ENCODE data around the gene ZNRF3.

Gene ZNRF3

DNA sequence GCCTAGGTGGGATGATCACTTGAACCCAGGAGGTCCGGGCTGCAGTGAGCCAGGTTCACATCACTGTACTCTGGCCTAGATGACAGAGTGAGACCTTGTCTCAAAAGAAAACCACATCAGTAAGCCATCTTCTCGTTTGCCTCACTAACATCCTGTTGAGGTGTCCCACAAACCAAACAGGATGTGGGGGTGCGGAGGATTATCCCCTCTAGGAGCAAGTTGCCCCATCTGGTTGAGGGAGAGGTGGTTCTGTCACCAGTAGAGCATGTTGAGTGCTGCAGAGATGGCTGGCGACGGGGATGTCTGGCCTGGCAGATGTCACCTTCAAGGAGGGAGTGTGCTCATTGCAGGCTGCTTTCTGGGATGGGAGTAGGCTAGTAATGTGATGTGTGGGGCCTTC lies 72.4 kb downstream of the ZNRF3 start:
- DNase-seq: peak; percentile 59

DNA sequence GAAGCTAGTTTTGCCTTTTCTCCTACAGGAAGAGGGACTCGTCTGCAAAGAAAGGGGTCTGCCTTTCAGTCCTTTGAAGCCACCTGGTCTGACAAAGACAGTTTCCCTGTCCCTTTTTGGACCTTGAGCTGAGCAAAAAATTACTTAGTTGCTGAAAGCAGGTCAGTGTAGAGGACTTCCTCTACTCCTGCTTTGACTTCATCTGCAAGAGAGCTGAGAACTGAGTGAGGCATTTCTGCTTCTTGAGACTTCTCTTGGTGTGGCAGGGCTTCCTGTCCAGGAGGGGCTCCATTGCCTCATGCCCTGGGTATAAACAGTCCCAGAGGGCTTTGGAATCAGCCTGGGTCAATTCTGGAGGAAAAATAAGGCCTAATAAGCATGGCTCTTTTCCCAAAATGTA lies 73.1 kb downstream of the ZNRF3 start:
- DNase-seq: no peak

DNA sequence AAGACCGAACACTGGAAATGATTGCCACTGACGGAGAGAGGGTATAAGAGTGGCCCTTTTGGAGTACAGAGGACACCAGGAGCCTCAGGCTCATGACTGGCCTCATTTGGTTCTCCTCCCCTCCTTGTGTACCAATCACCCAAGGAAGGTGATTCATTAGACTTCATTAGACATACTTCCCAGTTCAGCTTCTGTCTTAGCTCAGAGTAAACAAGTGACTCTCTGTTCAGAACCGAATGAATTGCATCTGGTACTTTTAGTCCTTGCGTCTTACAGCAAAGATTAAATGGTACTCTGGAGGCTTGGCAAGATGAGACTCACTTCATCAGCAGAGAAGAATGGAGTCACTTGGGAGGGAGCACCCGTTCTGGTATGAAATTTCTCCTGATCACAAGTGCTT lies 75.2 kb downstream of the ZNRF3 start:
- no peak for DNase-seq

DNA sequence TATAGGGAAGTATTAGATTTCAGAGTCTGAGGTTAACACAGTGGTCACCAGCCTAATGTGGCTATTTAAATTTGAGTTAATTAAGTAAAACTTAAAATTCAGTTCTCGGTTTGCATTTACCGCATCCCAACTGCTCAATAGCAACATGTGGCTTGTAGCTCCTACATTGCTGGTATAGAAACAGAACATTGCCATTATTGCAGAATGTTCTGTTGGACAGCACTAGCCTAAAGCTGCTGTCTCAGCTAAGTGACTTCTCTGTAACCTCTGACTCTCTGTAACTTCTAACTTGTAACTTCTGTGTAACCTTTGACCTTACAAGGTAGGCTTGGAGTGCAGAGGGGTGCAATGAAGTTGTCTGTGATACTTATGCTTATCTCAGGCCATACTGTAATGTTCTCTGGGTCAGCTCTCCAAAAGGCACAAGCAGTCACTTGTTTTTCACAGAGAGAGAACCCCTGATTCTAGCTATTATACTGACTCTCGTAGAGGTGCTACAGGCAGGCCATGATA lies 78.7 kb downstream of the ZNRF3 start:
- no peak for DNase-seq

DNA sequence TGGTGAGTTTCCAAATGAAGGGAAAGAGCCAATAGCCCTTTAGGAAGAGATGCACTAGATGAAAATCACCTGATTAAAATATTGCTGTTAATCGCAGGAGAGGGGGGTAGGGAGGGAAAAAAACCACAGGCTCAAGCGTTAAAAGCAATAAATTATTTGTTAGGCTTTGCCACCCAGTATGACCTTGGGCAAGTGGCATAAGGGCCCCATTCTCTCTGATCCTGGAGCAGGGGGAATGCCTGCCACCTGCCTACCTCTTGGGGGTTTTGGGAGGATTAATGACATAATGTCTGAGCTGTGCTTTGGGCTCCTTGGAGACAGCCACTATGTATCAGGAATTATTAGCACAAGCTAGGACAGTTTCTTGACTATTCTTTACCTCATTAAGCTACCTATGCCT lies 80.0 kb downstream of the ZNRF3 start:
- no peak for DNase-seq

DNA sequence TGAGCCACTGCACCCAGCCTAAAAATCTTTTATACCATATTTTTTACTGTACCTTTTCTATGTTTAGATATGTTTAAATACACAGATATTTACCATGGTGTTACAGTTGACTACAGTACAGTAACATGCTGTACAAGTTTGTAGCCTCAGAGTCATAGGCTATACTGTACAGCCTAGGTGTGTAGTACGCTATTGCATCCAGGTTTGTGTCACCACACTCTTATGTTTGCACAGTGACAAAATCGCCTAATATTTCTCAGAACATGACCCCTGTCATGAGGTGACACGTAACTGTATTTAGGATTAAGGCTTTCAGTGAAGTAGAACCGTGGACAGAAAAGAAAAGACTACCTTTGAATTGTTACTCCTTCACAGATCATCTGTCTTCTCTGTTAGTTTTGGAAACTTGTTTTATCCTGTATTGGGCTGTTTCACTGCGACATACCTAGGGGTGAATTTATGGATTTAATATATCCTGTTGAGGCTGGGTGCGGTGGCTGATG lies 83.8 kb downstream of the ZNRF3 start:
- DNase-seq: no peak

DNA sequence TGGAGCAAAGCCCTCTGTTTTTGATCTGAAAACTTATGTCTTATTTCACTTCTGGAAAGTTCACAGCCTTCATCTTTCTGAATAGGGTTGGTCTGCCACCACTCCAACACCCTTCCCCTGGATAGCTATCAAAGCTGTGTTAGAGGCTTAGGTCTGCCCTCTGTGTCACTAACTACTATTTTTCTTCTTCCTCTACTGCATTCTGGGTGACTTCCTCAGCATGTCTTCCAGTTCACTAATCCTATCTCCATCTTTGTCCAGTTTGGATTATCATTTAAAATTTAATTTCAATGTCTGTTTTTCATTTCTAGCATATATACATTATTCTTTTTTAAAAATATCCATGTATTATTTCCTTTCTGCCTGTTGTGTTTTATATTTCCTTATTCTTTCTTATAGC lies 84.6 kb downstream of the ZNRF3 start:
- no peak for DNase-seq

DNA sequence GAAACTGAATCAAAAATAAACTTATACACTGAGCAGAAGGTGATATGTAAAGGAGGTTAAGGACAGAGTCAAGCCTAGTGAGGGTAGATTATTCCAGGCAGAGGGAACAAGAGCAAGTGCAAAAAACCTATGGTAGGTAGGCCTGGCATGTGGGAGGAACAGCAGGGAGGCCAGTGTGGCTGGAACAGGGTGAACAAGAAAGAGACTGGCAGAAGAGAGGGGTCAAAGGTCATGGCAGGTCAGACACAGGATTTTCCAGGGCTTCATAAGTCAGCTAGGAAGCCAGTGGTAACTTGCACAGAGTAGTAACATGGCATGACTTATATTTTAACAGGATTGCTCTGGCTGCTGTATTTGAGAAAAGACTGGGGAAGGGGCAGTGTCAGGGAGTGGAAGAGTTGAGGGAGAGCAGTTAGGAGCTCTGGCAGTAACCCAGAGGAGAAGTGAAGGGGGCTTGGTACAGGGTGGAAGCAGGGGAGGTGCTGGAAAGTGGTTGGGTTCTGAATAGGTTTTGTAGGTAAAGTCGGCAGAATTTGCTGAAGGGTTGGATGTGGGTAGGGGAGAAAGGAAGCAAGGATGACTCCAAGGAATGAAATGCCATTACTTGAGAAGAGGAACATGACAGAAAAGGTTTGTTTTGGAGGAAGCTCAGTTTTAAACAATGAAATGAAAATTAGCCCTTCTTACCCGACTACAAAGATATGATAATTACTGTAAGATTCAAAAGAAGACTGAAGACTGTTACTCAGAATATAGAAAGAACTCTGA lies 86.2 kb downstream of the ZNRF3 start:
- DNase-seq: no peak

DNA sequence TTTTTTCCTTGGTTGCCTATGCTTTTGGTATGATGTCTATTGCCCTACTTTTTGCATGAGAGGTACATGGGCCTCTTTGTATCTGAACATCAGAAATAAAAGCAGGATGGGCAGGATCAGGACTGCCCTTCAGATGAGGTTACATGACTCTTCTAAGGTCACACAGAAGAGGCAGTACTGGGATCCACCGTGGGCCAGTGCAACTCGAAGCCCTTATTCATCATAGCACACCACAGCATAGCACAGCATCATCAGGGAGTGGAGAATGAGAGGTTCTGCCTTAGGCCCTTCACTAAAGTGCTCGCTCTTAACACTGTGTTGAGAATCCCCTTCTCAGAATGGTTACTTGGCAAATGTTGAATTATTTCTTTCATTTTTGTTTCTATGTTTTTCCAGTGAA lies 90.0 kb downstream of the ZNRF3 start:
- no peak for DNase-seq

DNA sequence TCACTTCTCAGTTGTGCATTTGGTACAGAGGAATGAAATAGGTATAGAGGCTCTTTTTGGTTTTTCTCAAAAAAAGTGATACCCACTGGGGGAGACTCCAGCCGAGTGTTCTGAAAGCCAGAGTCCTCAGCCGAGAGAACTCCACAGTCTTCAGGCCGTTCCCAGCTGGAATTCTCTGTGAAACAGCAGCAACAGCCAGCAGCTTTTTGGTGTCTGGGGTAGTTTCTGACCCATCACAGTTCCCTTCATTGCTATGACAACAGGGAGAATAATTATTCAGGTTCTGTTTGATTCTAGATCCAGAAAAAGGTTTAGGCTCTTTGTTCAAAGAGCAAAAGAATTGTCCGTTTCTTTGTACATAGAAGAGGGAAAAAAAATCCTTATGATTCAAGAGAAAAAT lies 93.7 kb downstream of the ZNRF3 start:
- DNase-seq: no peak

DNA sequence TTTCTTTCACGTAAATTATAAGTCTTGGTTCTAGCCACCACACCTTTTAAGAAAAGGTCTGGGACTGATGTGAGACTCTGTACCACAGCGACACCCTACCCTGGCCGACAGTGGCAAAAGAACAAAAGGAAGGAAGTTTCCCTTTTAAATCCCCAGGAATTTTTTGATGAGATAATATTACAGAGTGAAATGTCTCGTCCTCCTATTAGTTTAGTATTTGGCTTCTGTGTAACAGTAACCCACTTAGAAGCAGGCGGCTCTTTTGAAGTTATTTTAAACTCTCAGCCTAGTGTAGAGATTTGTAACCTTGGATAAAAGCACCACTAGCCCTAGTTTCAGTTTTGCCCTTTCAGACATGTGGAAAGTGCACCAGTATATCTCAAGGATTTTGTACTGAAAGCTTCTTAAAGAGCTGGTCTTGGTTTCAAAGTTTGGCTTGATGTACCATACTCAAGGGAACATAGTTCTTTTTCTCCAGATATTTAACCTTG lies 94.2 kb downstream of the ZNRF3 start:
- DNase-seq: no peak

DNA sequence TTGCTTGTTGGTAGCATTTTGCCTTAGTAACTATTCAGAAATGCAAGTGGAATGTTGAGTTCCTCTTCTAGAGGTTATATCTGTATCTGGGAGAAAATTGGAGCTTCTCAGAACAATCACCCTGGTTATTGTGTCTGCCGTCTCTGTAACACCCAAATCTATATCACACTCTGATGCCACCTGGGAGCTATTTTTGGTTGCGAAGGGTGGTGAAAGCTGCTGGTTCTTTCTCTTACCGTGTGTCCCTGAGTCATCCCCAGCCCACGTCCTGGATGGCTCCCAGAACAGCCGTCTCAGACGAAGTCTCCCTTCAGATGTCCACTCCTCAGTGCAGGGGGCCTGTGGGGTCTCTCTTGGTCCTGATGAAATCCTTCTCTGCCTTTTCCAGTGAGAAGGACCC lies 94.8 kb downstream of the ZNRF3 start:
- no peak for DNase-seq

DNA sequence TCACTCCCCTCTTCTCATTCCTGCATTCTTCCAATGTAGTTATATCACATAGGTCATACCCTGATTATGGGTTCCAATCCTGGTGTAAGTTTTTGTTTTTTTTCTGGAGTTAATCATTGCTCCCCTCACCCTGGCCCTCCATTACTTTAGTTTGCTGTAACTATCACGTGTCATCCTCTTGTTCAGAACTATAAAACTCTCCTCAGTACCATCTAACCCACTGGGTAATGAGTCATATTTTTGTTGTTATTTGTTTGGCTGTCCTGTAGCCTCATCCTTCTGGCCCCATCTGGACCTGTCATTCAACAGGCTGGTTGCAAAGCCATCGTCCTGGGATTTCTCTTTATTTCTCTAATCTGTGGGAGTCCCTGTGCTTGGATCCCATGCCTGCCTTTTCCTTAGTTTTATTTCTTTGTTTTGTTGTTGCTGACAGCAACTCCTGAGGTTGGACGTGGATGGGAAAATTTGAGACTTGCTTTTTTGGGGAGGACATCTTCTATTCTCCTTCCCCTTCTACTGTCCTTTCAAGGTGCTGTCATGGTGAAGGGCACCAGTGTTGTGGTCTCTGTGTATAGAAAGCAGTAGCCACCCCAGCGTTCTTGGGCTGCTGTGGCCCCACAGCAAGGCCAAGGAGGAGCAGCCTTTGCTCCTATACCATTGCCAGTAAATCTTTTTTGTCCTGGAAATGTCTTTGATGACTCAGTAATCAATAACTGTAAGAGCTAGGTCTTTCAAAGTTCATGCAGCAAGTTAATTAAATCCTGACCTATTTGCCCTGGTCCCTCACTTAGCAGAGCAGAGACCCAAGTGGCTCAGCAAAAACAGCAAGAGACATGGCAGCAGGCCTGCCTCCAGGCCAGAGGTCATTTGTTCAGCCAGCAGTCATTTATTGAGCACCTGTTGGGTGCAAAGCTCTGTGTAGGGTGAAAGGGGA lies 95.8 kb downstream of the ZNRF3 start:
- DNase-seq: no peak

DNA sequence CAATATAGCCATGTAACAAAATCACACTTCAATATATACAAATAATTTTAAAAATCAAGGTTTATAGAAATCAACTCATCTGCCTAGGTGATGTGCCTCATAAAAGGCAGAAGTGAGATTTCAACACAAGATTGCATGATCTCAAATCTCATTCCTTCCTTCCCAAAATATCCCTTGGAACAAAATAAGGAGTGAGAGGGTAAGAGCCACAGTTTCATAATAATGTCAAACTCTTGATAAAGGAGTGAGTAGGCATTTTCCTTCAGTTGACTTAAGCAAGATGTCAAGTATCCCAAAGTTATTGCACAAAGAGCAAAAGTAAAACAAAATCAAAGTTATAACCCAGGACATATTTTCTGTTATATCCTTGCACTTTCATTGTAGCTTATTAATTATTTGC lies 97.0 kb downstream of the ZNRF3 start:
- no peak for DNase-seq

DNA sequence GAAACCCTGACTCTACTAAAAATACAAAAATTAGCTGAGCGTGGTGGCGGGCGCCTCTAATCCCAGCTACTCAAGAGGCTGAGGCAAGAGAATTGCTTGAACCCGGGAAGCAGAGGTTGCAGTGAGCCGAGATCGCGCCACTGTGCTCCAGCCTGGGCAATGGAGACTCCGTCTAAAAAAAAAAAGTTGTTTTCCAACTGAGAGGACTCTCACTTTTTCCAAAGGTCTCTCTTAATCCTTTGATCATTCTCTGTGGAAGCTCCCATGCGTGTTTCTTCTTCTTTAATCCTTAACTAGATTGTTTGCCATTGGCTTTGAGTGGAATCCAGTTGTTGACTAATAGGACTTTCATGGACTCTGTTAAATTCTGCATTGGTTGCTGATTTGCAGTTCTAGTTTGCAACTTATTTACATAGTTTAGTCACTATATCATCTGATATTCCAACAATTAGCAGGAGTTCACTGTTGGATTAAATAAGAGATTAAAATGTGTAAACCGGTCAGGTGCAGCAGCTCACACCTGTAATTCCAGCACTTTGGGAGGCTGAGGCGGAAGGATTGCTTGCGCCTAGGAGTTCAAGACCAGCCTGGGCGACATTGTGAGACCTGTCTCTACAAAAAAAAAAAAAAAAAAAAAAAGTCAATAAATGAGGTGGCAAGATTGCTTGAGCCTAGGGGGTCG lies 98.6 kb downstream of the ZNRF3 start:
- no peak for DNase-seq

DNA sequence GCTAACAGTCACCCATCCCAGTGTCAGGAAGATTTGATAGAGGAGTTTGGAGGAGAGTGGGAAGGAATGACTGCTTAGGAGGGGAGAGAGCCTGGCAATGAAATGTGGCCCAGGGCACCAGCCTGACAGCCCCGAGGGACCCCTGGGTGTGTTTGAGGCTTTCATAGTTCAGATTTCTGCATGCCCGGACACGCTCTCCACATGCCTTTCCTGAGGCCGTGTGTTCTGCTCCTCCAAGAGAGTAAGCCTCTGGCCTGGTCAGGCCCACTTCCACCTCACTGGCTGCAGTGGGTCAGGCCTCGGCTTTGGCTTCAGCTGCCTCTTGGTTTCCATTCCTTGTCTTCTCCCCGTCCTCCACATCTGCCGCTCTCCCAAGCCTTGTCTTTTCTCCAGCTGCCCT lies 99.8 kb downstream of the ZNRF3 start:
- DNase-seq: no peak

DNA sequence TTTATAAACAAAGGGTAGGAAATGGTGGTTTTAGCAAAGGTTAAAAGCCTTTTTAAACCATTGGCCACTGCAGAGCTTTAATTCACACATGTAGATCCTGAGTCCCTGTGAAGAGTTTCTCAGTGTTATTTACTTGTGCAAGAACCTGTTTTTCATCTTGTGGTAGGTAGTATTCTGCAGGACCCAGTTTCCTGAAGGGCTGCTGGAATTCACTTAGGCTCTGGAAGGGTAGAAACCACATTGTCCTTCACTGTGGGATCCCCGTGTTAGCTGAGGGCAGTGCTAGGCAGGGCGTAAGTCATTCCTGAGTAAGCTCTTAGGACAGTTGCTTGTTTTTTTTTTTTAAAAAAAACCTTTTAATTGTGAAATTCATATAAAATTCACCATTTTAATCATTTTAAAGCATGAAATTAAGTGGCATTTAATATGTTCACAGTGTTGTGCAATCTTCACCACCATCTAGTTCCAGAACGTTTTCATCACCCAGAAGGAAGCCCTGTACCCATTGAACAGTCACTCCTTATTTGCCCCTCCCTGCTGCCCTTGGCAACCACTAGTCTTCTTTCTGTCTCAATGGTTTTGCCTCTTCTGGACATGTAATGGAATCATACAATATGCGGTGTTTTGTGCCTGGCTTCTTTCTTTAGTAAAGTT lies 100.5 kb downstream of the ZNRF3 start:
- DNase-seq: no peak

DNA sequence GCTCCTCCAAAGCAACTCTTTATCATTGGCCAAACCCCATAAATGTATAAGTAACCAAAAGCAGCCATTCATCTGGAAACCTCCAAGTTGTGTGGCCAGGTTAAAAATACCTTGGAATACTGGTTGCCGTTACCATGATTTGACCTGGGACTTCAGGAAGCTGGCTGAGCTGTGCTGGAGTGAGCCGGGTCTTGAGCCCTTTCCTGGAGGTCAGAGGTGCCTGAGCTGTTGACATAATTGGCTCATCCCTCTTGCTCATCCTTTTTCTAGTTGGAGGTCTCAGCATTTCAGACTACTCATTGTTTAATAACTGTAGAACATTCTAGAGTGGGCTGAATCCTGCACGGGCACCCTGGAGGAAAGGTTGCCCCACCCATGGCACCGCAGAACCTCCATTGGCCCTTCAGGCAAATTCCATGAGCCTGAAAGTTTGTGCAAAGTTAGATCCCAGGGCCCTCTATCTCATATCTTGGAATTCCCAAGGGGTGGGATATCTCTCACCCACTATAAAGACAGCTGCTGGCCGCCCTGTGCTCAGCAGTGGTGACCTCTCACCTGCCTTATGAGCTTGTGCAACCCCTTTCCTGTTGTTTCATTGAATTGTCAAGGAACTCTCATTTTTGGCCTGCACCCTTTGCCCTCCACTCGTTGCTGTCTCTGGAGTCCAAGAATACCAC lies 101.2 kb downstream of the ZNRF3 start:
- DNase-seq: no peak

DNA sequence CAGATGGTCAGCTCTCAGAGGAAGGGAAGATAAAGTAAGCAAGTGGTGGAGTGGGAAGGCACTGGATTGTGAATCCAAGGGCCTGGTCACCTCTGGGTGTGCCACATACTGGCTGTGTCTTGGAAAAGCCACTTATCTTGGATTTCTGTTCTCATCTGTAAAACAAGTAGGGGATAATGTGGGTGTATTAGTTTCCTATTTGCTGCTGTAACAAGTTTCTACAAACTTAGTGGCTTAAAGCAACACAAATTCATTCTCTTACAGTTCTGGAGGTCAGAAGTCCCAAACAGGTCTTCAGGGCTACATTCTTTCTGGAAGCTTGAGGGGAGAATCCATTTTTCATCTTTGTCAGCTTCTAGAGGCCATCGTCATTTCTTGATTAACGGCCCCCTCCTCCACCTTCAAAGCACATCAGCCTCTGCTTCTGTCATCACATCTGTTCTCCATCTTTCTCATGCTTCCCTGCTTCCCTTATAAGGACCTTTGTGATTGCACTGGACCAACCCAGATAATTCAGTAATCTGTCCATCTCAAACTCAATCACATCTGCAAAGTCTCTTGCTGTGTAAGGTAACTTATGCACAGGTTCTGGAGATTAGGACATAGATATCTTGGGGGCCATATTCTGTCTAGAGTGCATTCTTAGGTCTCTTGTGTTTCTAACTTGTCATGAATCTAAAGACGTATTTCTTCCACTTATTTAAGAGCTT lies 102.4 kb downstream of the ZNRF3 start:
- DNase-seq: no peak

DNA sequence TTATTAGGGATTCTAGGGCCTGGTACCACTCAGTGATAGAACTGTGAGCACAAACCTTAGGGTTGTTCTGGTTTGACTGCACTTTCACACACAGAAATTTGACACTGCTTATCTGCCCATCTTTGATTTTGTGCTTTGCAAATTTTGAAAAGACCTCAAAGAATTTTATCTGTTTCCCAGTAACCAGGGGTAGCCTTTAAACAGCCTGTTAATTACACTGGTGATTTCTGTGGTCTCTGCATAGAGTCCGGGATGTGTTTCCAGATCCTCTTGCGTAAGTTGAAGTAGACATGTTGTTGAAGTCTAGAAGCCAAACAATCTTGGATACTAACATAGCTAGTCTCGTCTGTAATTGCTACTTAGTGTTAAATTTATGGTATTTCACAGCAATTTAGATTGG lies 103.0 kb downstream of the ZNRF3 start:
- DNase-seq: no peak

DNA sequence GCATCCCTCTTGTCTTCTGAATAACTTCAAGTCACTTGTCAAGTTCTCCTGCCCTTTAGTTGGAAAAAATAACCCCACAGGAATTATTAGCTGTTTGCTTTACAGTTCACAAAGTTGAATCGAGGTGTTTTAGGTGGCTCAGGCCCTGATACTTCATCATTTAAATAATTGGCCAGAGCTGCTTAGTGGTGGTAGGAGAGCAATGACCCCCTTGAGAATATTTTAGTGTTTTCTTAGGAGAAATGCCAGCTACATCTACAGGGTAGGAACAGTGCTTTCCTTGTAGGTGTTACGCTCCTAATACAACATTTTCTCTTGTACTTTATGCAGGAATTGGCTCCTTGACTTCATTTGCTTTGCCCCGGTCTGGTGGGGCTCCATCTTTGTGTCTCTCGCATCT lies 105.1 kb downstream of the ZNRF3 start:
- no peak for DNase-seq
